ENCODE results near the gene ZNF569. TPM values are rescaled to one million over a fixed set of nuclear protein-coding genes. Genes with fewer than 3 reads are reported as not detected.
A peak's percentile ranks its signal among the peaks of the same experiment; 100 is the strongest.

Gene ZNF569
- polyA plus RNA-seq, 1 donor (not counting 4 experiments of a cell fraction or from before 2014, with no cell fraction given) = 2.9 TPM

- TF ChIP-seq CTCF (optimal IDR thresholded peaks at IDR 0.05 in 1 of 3, IDR thresholded peaks at IDR 0.05 in 1 of 3, conservative IDR thresholded peaks at IDR 0.05 in 1 of 3; ENCODE audit: extremely low read depth in 1 of 3, insufficient read depth in 2 of 3, low read length in 3 of 3) (no peak), EZH2 (IDR thresholded peaks at IDR 0.05; ENCODE audit: low read length) (no peak)
- dilution Hi-C loops (cut with MboI; ENCODE audit: extremely low pct_ligation_motif_present, low sequenced_read_pairs) = no loop called here
- H3K9me3 ChIP-seq (ENCODE audit: control insufficient read depth, low read depth, low read length) = no peaks in the 10 kb centered on the region
Observed at GRCh38 chr19:37470216-37470615, 3.0 kb upstream of the ZNF569 start.

GRCh38 chr19:37468961-37469777 is 1.9 kb upstream of the ZNF569 start, which contains the start of gene ZNF570:
TSS of gene ZNF570 (plus strand) at chr19:37469356. CDS start at chr19:37470355, 999 bp downstream.
- Histone ChIP-seq H4K20me1 (ENCODE audit: control insufficient read depth, extremely low read depth, insufficient read depth, low read length) (no peaks in the 10 kb centered on the region), H3K4me1 (ENCODE audit: control insufficient read depth, extremely low read depth, insufficient read depth, low read length) (peaks cover 6% of the 10 kb centered on the region), H3K27me3 (ENCODE audit: control insufficient read depth, extremely low read depth, insufficient read depth, low read length) (no peaks in the 10 kb centered on the region), H3K4me3 (ENCODE audit: control insufficient read depth in 2 of 3, extremely low read depth in 1 of 3, insufficient read depth in 2 of 3, low read depth in 1 of 3, low read length in 3 of 3) (peak within 1 kb of the TSS; percentile 79 to 90 (median 88)), H2AFZ (ENCODE audit: control insufficient read depth, low read length) (peak within 1 kb of the TSS; percentile 100), H3K79me2 (ENCODE audit: control insufficient read depth, insufficient read depth, low read length) (peaks cover 5% of the 10 kb centered on the region), H3K9ac (ENCODE audit: control insufficient read depth, extremely low read depth, insufficient read depth, low read length) (peak within 1 kb of the TSS; percentile 75), H3K4me2 (ENCODE audit: control insufficient read depth, extremely low read depth, insufficient read depth, low read depth, low read length) (peak within 1 kb of the TSS; percentile 95), H3K9me1 (ENCODE audit: control insufficient read depth, extremely low read depth, insufficient read depth, low read length) (no peaks in the 10 kb centered on the region), H3K9me3 (ENCODE audit: control insufficient read depth, low read depth, low read length) (no peaks in the 10 kb centered on the region), H3K36me3 (ENCODE audit: control insufficient read depth in 2 of 2, extremely low read depth in 1 of 2, insufficient read depth in 2 of 2, low read length in 2 of 2) (peaks cover 0 to 4% of the 10 kb centered on the region in 2 experiments), H3K27ac (ENCODE audit: control insufficient read depth, insufficient read depth, low read length) (peak within 1 kb of the TSS; percentile 29)
- dilution Hi-C loops (cut with MboI; ENCODE audit: extremely low pct_ligation_motif_present, low sequenced_read_pairs) = no loop called here
- TF ChIP-seq EZH2 (IDR thresholded peaks at IDR 0.05; ENCODE audit: low read length) (no peak), CTCF (optimal IDR thresholded peaks at IDR 0.05 in 1 of 3, IDR thresholded peaks at IDR 0.05 in 1 of 3, conservative IDR thresholded peaks at IDR 0.05 in 1 of 3; ENCODE audit: extremely low read depth in 1 of 3, insufficient read depth in 2 of 3, low read length in 3 of 3) (no peak)
- FAIRE-seq = no peak
- peak; percentile 35 for DNase-seq (ENCODE audit: low read depth, low spot score)

More at GRCh38 chr19:37470216-37470615, 3.0 kb upstream of the ZNF569 start:
- H3K4me2 ChIP-seq (ENCODE audit: control insufficient read depth, extremely low read depth, insufficient read depth, low read depth, low read length) = peak overlapping the region; percentile 95
- no peaks in the 10 kb centered on the region for H4K20me1 ChIP-seq (ENCODE audit: control insufficient read depth, extremely low read depth, insufficient read depth, low read length)
- H3K36me3 ChIP-seq (ENCODE audit: control insufficient read depth in 2 of 2, extremely low read depth in 1 of 2, insufficient read depth in 2 of 2, low read length in 2 of 2) = no peaks in the 10 kb centered on the region
- H3K4me1 ChIP-seq (ENCODE audit: control insufficient read depth, extremely low read depth, insufficient read depth, low read length) = peaks cover 6% of the 10 kb centered on the region
- no peak overlapping the region for H2AFZ ChIP-seq (ENCODE audit: control insufficient read depth, low read length)
- no peaks in the 10 kb centered on the region for H3K9me1 ChIP-seq (ENCODE audit: control insufficient read depth, extremely low read depth, insufficient read depth, low read length)
- H3K9ac ChIP-seq (ENCODE audit: control insufficient read depth, extremely low read depth, insufficient read depth, low read length) = no peak overlapping the region
- peak overlapping the region in 1 of 3 experiments; percentile 88 for H3K4me3 ChIP-seq (ENCODE audit: control insufficient read depth in 2 of 3, extremely low read depth in 1 of 3, insufficient read depth in 2 of 3, low read depth in 1 of 3, low read length in 3 of 3)
- DNase-seq (ENCODE audit: low read depth, low spot score) = no peak
- H3K79me2 ChIP-seq (ENCODE audit: control insufficient read depth, insufficient read depth, low read length) = peaks cover 5% of the 10 kb centered on the region
- no peak overlapping the region for H3K27ac ChIP-seq (ENCODE audit: control insufficient read depth, insufficient read depth, low read length)
- FAIRE-seq = no peak
- no peaks in the 10 kb centered on the region for H3K27me3 ChIP-seq (ENCODE audit: control insufficient read depth, extremely low read depth, insufficient read depth, low read length)

Measured in keratinocyte (primary cell).